ENCODE measurements around the gene CDR2L.

The CDR2L gene

GRCh38 chr17:75019710-75020109 is 32.3 kb downstream of the CDR2L start:
- TF ChIP-seq TAF1 (IDR thresholded peaks at IDR 0.05; ENCODE audit: borderline replicate concordance, insufficient read depth, low read length) (no peak), SIN3A (IDR thresholded peaks at IDR 0.05; ENCODE audit: borderline replicate concordance, insufficient read depth, low read length) (no peak), POLR2AphosphoS5 (IDR thresholded peaks at IDR 0.05; ENCODE audit: low read depth, low read length) (no peak), REST (IDR thresholded peaks at IDR 0.05; ENCODE audit: insufficient read depth in 1 of 2, low read depth in 2 of 2, low read length in 2 of 2) (no peak), FOXP2 (optimal IDR thresholded peaks at IDR 0.05; ENCODE audit: borderline replicate concordance, extremely low read depth, extremely low read length, insufficient read depth) (no peak)

GRCh38 chr17:75020331-75021110 is 33.1 kb downstream of the CDR2L start:
- TF ChIP-seq TAF1 (IDR thresholded peaks at IDR 0.05; ENCODE audit: borderline replicate concordance, insufficient read depth, low read length) (no peak), POLR2AphosphoS5 (IDR thresholded peaks at IDR 0.05; ENCODE audit: low read depth, low read length) (no peak), FOXP2 (optimal IDR thresholded peaks at IDR 0.05; ENCODE audit: borderline replicate concordance, extremely low read depth, extremely low read length, insufficient read depth) (no peak), REST (IDR thresholded peaks at IDR 0.05; ENCODE audit: insufficient read depth in 1 of 2, low read depth in 2 of 2, low read length in 2 of 2) (no peak), SIN3A (IDR thresholded peaks at IDR 0.05; ENCODE audit: borderline replicate concordance, insufficient read depth, low read length) (no peak)

- TF ChIP-seq REST (IDR thresholded peaks at IDR 0.05; ENCODE audit: insufficient read depth in 1 of 2, low read depth in 2 of 2, low read length in 2 of 2) (no peak), FOXP2 (optimal IDR thresholded peaks at IDR 0.05; ENCODE audit: borderline replicate concordance, extremely low read depth, extremely low read length, insufficient read depth) (no peak), SIN3A (IDR thresholded peaks at IDR 0.05; ENCODE audit: borderline replicate concordance, insufficient read depth, low read length) (no peak), TAF1 (IDR thresholded peaks at IDR 0.05; ENCODE audit: borderline replicate concordance, insufficient read depth, low read length) (no peak), POLR2AphosphoS5 (IDR thresholded peaks at IDR 0.05; ENCODE audit: low read depth, low read length) (no peak)
Measured at GRCh38 chr17:75024686-75025397, 37.4 kb downstream of the CDR2L start.

GRCh38 chr17:75030161-75030560 is 42.7 kb downstream of the CDR2L start:
- TF ChIP-seq FOXP2 (optimal IDR thresholded peaks at IDR 0.05; ENCODE audit: borderline replicate concordance, extremely low read depth, extremely low read length, insufficient read depth) (no peak), REST (IDR thresholded peaks at IDR 0.05; ENCODE audit: insufficient read depth in 1 of 2, low read depth in 2 of 2, low read length in 2 of 2) (no peak)

All from PFSK-1 (cell line).